SK-N-SH treated with all-trans-retinoic acid at 6 μM for 48 hours (cell line): Measurements from ENCODE around the gene MTARC1.

ENCODE experiments used
- ATAC-seq: fragments of 200-7000 bp; cut with Tn5 transposase; 3 replicates; pipeline ENCODE4 v1.9.1; 2020; ENCODE audit warnings: mild to moderate bottlenecking, moderate library complexity
- ARNTL ChIP-seq: fragments of 450-650 bp; formaldehyde crosslinking; IDR thresholded peaks from 2 replicates; pipeline ENCODE4 v1.5.0; 2020; ENCODE audit warnings: low read depth, mild to moderate bottlenecking, moderate library complexity, borderline replicate concordance
- CSDC2 ChIP-seq: fragments of 250-450 bp; sonication (Bioruptor Pico); IDR thresholded peaks from 2 replicates; pipeline ENCODE4 v1.5.0; 2020; ENCODE audit warnings: mild to moderate bottlenecking, moderate library complexity
- OSR1 ChIP-seq: fragments of 250-450 bp; sonication (Bioruptor Pico); IDR thresholded peaks from 2 replicates; pipeline ENCODE4 v1.8.0; 2022; ENCODE audit warnings: moderate library complexity, mild to moderate bottlenecking, inconsistent platforms
- PPARA ChIP-seq: fragments of 250-450 bp; sonication (Bioruptor Pico); IDR thresholded peaks from 2 replicates; pipeline ENCODE4 v1.5.0; 2020; ENCODE audit warnings: mild to moderate bottlenecking, borderline replicate concordance
- RARB ChIP-seq: fragments of 250-450 bp; sonication (Bioruptor Pico); IDR thresholded peaks from 2 replicates; pipeline ENCODE4 v1.8.0; 2021; ENCODE audit warnings: mild to moderate bottlenecking, moderate library complexity
- SNAI2 ChIP-seq: fragments of 250-450 bp; sonication (Bioruptor Pico); IDR thresholded peaks from 2 replicates; pipeline ENCODE4 v1.5.0; 2020; ENCODE audit warnings: mild to moderate bottlenecking, moderate library complexity
- TCF4 ChIP-seq: fragments of 250-450 bp; sonication (Bioruptor Pico); IDR thresholded peaks from 2 replicates; pipeline ENCODE4 v1.8.0; 2021; ENCODE audit warnings: mild to moderate bottlenecking, moderate library complexity, borderline replicate concordance
- TOX ChIP-seq: fragments of 250-450 bp; sonication (Bioruptor Pico); IDR thresholded peaks from 2 replicates; pipeline ENCODE4 v1.8.0; 2021; ENCODE audit warnings: mild to moderate bottlenecking, moderate library complexity, borderline replicate concordance
- ZC3H10 ChIP-seq: fragments of 250-450 bp; sonication (Bioruptor Pico); IDR thresholded peaks from 2 replicates; pipeline ENCODE4 v1.5.1; 2021; ENCODE audit warnings: mild to moderate bottlenecking, moderate library complexity
- ZFP3 ChIP-seq: fragments of 250-450 bp; sonication (Bioruptor Pico); IDR thresholded peaks from 2 replicates; pipeline ENCODE4 v1.5.0; 2020; ENCODE audit warnings: mild to moderate bottlenecking, moderate library complexity
- ZFP30 ChIP-seq: fragments of 450-650 bp; formaldehyde crosslinking; IDR thresholded peaks from 2 replicates; pipeline ENCODE4 v1.5.0; 2022; ENCODE audit warnings: mild to moderate bottlenecking, moderate library complexity
- ZNF565 ChIP-seq: fragments of 450-650 bp; formaldehyde crosslinking; conservative IDR thresholded peaks from 2 replicates; pipeline ENCODE4 v1.5.0; 2020; ENCODE audit warnings: low read depth, mild to moderate bottlenecking, moderate library complexity
- ZNF70 ChIP-seq: fragments of 450-650 bp; formaldehyde crosslinking; IDR thresholded peaks from 2 replicates; pipeline ENCODE4 v1.5.0; 2020; ENCODE audit warnings: mild to moderate bottlenecking, moderate library complexity
- ZNF8 ChIP-seq: fragments of 450-650 bp; formaldehyde crosslinking; IDR thresholded peaks from 2 replicates; pipeline ENCODE4 v1.5.0; 2020; ENCODE audit warnings: mild to moderate bottlenecking, moderate library complexity
- TF ChIP-seq, protein P1 (sequence below): fragments of 250-450 bp; sonication (Bioruptor Pico); IDR thresholded peaks from 2 replicates; pipeline ENCODE4 v1.5.1; 2021; ENCODE audit warnings: mild to moderate bottlenecking, moderate library complexity
- TF ChIP-seq, protein P2 (sequence below): fragments of 250-450 bp; sonication (Bioruptor Pico); IDR thresholded peaks from 2 replicates; pipeline ENCODE4 v1.8.0; 2021; ENCODE audit warnings: low read depth, mild to moderate bottlenecking, moderate library complexity, borderline replicate concordance
- TF ChIP-seq, protein P3 (sequence below): fragments of 250-450 bp; sonication (Bioruptor Pico); IDR thresholded peaks from 2 replicates; pipeline ENCODE4 v1.5.1; 2020; ENCODE audit warnings: low read depth, mild to moderate bottlenecking, moderate library complexity
- TF ChIP-seq, protein P4 (sequence below): fragments of 250-450 bp; sonication (Bioruptor Pico); IDR thresholded peaks from 2 replicates; pipeline ENCODE4 v1.8.0; 2020; ENCODE audit warnings: mild to moderate bottlenecking, moderate library complexity, borderline replicate concordance

MTARC1 gene

DNA sequence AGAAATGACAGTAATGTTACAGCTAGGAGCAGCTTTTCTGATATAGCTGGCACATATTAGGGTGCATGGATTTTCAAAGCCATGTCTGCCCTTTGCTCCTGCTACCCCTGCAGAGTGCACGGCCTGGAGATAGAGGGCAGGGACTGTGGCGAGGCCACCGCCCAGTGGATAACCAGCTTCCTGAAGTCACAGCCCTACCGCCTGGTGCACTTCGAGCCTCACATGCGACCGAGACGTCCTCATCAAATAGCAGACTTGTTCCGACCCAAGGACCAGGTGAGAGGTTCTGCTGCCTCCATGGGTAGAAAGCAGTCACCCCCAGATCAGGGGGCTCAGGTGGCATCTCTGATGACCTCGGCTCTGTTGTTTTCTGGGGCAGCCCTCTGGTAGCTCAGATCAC, 9.8 kb downstream of the MTARC1 start (continued):
- TF ChIP-seq ZNF565 = no peak
- TF ChIP-seq, all 23 proteins: peak for 0

DNA sequence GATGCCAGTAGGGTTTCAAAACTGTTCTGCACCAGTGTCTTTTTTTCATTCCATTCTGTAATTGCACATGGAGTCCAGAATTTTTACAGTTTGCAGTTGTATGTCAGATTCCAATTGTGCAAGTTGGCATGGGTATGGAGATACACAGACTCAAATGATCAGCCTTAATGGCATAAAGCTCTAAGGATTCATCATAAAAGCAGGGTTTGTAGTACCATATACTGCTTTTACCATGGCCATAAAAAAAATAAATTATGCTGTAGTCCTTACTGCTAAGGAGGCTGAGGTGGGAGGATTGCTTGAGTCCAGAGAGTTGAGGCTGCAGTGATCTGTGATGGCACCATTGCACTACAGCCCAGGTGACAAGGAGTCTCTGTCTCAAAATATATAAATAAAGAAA, 10.3 kb downstream of the MTARC1 start:
- no peak for ATAC-seq
- no peak for TF ChIP-seq CSDC2 (CRISPR knock-in tag)
- TF ChIP-seq OSR1 (CRISPR knock-in tag) = no peak
- TF ChIP-seq ZNF70 (CRISPR knock-in tag) = no peak
- no peak for TF ChIP-seq TCF4 (CRISPR knock-in tag)
- no peak for TF ChIP-seq ZNF8 (CRISPR knock-in tag)
- TF ChIP-seq, protein P1, sequence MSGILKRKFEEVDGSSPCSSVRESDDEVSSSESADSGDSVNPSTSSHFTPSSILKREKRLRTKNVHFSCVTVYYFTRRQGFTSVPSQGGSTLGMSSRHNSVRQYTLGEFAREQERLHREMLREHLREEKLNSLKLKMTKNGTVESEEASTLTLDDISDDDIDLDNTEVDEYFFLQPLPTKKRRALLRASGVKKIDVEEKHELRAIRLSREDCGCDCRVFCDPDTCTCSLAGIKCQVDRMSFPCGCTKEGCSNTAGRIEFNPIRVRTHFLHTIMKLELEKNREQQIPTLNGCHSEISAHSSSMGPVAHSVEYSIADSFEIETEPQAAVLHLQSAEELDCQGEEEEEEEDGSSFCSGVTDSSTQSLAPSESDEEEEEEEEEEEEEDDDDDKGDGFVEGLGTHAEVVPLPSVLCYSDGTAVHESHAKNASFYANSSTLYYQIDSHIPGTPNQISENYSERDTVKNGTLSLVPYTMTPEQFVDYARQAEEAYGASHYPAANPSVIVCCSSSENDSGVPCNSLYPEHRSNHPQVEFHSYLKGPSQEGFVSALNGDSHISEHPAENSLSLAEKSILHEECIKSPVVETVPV (CRISPR knock-in tag) = no peak
- TF ChIP-seq TOX (CRISPR knock-in tag) = no peak
- TF ChIP-seq, protein P2, sequence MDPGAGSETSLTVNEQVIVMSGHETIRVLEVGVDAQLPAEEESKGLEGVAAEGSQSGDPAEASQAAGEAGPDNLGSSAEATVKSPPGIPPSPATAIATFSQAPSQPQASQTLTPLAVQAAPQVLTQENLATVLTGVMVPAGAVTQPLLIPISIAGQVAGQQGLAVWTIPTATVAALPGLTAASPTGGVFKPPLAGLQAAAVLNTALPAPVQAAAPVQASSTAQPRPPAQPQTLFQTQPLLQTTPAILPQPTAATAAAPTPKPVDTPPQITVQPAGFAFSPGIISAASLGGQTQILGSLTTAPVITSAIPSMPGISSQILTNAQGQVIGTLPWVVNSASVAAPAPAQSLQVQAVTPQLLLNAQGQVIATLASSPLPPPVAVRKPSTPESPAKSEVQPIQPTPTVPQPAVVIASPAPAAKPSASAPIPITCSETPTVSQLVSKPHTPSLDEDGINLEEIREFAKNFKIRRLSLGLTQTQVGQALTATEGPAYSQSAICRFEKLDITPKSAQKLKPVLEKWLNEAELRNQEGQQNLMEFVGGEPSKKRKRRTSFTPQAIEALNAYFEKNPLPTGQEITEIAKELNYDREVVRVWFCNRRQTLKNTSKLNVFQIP (CRISPR knock-in tag) = no peak
- no peak for TF ChIP-seq SNAI2 (CRISPR knock-in tag)
- TF ChIP-seq PPARA (CRISPR knock-in tag) = no peak

DNA sequence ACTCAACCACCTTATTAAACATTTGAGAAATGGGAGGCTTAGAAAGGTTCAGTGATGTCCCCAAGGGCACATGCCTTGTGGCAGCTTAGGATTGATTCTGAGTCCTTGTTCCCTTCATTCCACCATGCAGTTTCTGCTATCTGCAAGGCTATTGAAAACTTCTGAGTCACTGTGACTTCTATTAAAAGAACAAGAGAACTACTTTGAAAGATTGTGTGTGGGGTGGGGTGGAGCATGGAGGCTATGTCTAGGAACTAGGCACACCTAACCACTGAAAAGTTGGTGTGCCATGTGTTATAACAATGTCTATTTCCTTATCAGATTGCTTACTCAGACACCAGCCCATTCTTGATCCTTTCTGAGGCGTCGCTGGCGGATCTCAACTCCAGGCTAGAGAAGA, 10.8 kb downstream of the MTARC1 start:
- TF ChIP-seq ZNF70 (CRISPR knock-in tag) (no peak), ZFP3 (CRISPR knock-in tag) (no peak), OSR1 (CRISPR knock-in tag) (no peak)
- TF ChIP-seq, protein P3, sequence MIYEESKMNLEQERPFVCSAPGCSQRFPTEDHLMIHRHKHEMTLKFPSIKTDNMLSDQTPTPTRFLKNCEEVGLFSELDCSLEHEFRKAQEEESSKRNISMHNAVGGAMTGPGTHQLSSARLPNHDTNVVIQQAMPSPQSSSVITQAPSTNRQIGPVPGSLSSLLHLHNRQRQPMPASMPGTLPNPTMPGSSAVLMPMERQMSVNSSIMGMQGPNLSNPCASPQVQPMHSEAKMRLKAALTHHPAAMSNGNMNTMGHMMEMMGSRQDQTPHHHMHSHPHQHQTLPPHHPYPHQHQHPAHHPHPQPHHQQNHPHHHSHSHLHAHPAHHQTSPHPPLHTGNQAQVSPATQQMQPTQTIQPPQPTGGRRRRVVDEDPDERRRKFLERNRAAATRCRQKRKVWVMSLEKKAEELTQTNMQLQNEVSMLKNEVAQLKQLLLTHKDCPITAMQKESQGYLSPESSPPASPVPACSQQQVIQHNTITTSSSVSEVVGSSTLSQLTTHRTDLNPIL (CRISPR knock-in tag) = no peak
- TF ChIP-seq, protein P4, sequence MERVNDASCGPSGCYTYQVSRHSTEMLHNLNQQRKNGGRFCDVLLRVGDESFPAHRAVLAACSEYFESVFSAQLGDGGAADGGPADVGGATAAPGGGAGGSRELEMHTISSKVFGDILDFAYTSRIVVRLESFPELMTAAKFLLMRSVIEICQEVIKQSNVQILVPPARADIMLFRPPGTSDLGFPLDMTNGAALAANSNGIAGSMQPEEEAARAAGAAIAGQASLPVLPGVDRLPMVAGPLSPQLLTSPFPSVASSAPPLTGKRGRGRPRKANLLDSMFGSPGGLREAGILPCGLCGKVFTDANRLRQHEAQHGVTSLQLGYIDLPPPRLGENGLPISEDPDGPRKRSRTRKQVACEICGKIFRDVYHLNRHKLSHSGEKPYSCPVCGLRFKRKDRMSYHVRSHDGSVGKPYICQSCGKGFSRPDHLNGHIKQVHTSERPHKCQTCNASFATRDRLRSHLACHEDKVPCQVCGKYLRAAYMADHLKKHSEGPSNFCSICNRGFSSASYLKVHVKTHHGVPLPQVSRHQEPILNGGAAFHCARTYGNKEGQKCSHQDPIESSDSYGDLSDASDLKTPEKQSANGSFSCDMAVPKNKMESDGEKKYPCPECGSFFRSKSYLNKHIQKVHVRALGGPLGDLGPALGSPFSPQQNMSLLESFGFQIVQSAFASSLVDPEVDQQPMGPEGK (CRISPR knock-in tag) = no peak
- TF ChIP-seq, protein P1 (CRISPR knock-in tag) = no peak
- ATAC-seq = no peak

DNA sequence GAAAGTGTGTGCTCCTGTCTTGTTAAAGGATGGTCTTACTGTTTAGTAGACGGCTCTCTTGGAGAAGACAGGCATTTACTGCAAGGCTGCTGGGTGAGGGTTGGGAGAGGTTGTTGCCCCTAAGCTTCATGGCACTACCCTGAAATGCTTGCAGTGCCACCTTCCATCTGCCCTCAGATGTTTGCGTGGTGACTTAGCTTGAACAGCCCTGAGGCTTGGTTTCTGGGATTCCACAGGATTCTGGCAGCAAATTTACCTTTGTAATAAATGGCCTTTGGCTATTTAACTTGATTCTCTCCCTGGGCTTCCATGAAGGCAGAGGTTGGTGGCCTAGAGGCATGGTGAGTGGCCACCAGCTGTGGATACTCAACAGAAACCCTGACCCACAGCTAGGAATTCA, 11.6 kb downstream of the MTARC1 start:
- TF ChIP-seq ZC3H10 (CRISPR knock-in tag) = no peak
- no peak for TF ChIP-seq SNAI2 (CRISPR knock-in tag)
- TF ChIP-seq ARNTL = no peak
- TF ChIP-seq RARB (CRISPR knock-in tag) = no peak
- no peak for TF ChIP-seq TCF4 (CRISPR knock-in tag)
- no peak for TF ChIP-seq TOX (CRISPR knock-in tag)
- no peak for TF ChIP-seq PPARA (CRISPR knock-in tag)
- TF ChIP-seq ZFP30 (CRISPR knock-in tag) = no peak
- TF ChIP-seq, protein P2 (CRISPR knock-in tag) = no peak
- no peak for ATAC-seq
